ENCODE results near the gene FHIT.

Gene FHIT

GRCh38 chr3:60216462-60217075, 1034.7 kb downstream of the FHIT start:
- DNase-seq (ENCODE audit: low read depth), result no peak

- no peak for DNase-seq (ENCODE audit: low read depth)
Measured at GRCh38 chr3:60215946-60216345, 1035.3 kb downstream of the FHIT start.

DNA sequence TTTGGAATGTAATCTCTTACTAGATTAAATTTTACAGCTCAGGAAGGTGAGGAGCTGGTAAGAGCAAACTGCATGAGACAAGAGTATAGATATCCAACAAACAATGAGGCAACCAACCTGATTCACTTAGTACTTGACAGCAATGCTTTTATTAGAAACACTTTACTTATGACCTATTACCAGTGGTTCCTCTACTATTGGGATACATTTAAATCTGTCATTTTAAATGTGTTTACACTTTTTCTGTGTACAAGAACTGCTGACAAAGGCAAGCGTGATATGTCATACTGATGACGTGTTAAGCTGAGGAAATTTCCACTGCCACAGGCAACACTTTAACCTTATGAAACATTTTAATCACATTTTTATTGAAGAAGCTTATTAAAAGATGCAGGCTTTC, 1043.3 kb downstream of the FHIT start:
- no peak for DNase-seq (ENCODE audit: low read depth)

- no peak for DNase-seq (ENCODE audit: low read depth)
Measured at GRCh38 chr3:60206206-60206605, 1045.0 kb downstream of the FHIT start.

GRCh38 chr3:60202052-60202726, 1049.1 kb downstream of the FHIT start:
- no peak for DNase-seq (ENCODE audit: low read depth)

GRCh38 chr3:60199306-60199705, 1051.9 kb downstream of the FHIT start:
- no peak for DNase-seq (ENCODE audit: low read depth)

DNA sequence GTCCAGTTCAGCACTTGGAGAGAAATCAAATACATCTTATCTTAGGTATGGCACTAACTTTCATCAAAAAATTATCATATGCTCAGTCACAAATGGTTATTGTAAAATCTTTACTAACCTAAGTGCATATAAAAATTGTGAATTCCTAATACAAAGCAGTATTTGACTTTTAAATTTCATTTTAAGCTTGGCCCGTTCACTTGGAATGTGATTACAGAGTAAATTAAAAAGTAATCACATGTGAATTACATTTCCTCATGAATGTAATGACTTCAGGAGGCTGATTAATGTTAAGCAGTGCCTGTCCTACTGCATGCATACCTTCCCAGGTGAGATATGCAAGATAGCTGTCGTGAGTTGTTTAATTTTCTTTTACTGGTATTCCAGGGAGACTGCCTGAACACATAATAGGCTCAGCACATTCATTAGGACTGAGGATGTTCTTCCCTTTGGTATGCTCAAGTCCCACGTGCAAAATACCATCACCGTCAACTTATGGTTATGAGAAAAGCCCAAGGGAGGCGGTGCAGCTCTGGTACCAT, 1053.0 kb downstream of the FHIT start:
- DNase-seq (ENCODE audit: low read depth), result no peak

- no peak for DNase-seq (ENCODE audit: low read depth)
Measured at GRCh38 chr3:60192297-60193114, 1058.7 kb downstream of the FHIT start.

GRCh38 chr3:60190073-60190472, 1061.2 kb downstream of the FHIT start:
- DNase-seq (ENCODE audit: low read depth), result no peak

DNA sequence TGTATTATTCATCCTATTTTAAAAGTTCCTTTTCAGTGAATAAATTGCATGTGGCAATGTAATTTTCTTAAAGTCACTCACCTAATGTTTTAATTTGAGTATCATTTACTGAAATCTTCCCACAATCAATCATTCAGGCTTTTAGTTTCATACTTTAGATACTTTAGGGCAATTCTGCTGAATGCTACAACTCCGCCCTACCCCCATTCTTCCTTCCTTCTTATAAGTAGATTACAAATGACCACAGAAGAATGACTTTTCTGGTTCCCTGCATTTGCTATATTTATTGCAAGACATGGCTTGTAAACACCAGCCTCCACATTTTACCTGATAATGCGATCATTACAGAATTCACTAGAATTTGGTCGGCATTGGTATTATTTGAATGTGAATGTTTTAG, 1061.9 kb downstream of the FHIT start:
- DNase-seq (ENCODE audit: low read depth), result no peak

DNA sequence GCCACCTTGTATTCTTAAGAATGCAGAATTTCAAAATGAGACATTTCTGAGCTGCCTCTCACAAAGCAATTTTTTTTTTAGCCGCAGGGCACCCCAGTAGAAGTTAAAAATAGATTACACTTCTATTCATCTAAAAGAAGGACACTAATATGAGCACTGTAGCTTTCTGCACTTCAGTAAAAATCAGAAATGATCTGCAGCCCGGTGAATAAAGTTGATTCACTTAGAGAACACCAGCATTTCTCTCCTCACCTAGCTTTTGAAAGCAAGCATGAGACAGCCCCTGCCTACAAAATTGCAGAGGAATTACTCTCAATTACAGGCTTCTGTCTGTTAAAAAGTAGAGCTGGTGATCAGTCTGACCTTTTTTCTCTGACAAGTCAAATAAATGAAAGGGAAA, 1062.4 kb downstream of the FHIT start:
- DNase-seq (ENCODE audit: low read depth), result no peak

DNA sequence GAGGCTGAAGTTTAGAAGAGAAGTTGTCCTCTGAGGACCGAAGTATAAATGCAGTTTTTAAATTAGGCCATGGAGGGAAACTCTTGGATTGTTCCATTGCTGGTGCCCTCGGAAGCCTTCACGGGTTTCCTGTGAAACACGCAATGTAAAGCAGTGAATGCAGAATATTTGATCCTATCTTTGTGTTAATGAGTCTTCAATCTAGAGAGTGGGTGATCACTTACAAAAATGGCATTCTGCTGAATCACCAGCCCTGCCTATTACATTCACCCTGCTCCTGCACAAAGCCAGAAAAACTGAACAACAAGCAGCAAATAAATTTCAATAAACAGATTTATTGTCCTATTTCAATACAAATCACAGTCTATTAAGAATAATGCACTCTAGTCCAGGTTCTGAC, 1063.9 kb downstream of the FHIT start:
- DNase-seq (ENCODE audit: low read depth), result no peak

GRCh38 chr3:60186359-60186758, 1064.9 kb downstream of the FHIT start:
- no peak for DNase-seq (ENCODE audit: low read depth)

GRCh38 chr3:60185161-60185560, 1066.1 kb downstream of the FHIT start:
- DNase-seq (ENCODE audit: low read depth), result no peak

GRCh38 chr3:60182697-60183096, 1068.6 kb downstream of the FHIT start:
- DNase-seq (ENCODE audit: low read depth), result no peak

- DNase-seq (ENCODE audit: low read depth), result no peak
Measured at GRCh38 chr3:60178931-60179653, 1072.2 kb downstream of the FHIT start.

GRCh38 chr3:60177726-60178125, 1073.5 kb downstream of the FHIT start:
- no peak for DNase-seq (ENCODE audit: low read depth)

GRCh38 chr3:60176614-60177013, 1074.6 kb downstream of the FHIT start:
- no peak for DNase-seq (ENCODE audit: low read depth)

DNA sequence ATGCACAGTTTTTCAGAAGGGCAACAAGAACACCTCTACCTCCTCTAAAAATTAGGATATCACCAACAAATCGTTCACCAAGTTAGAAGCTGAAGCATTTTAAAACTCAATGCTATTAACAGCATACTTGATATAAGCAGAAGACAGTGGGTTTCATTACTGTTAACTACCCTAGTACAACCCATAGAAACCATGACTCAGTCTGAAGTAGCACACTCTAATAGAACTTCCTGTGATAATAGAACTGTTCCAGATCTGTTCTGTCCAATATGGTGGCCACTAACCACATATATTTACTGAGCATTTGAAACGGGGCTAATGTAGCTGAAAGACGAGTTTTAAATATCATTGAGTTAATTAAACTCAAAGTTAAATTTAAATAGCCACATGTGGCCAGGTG, 1075.6 kb downstream of the FHIT start:
- DNase-seq (ENCODE audit: low read depth), result no peak

GRCh38 chr3:60169755-60170154, 1081.5 kb downstream of the FHIT start:
- DNase-seq (ENCODE audit: low read depth), result no peak

DNA sequence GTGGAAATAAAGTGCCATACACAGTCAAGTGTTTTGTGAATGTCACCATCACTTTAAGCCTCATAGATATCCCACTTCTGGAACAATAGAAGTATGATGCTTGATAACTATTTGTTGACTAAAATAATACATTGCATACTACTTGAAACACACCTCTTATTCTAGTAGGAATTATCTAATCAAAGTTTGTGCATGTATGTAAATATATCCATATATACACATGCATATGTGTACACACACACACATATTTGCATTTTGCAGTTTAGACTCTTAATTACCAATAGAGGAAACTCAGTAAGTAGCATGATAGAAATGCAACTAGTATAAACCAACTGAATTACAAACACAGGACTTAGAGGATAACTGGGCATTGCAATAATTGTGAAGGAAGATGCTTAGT, 1084.1 kb downstream of the FHIT start:
- no peak for DNase-seq (ENCODE audit: low read depth)
